Measurements from ENCODE around the gene XRCC5. TPM values are rescaled to one million over a fixed set of nuclear protein-coding genes. Genes with fewer than 3 reads are reported as not detected.

The XRCC5 gene
- polyA plus RNA-seq, 4 donors, result 308 to 423 (median 375) TPM

DNA sequence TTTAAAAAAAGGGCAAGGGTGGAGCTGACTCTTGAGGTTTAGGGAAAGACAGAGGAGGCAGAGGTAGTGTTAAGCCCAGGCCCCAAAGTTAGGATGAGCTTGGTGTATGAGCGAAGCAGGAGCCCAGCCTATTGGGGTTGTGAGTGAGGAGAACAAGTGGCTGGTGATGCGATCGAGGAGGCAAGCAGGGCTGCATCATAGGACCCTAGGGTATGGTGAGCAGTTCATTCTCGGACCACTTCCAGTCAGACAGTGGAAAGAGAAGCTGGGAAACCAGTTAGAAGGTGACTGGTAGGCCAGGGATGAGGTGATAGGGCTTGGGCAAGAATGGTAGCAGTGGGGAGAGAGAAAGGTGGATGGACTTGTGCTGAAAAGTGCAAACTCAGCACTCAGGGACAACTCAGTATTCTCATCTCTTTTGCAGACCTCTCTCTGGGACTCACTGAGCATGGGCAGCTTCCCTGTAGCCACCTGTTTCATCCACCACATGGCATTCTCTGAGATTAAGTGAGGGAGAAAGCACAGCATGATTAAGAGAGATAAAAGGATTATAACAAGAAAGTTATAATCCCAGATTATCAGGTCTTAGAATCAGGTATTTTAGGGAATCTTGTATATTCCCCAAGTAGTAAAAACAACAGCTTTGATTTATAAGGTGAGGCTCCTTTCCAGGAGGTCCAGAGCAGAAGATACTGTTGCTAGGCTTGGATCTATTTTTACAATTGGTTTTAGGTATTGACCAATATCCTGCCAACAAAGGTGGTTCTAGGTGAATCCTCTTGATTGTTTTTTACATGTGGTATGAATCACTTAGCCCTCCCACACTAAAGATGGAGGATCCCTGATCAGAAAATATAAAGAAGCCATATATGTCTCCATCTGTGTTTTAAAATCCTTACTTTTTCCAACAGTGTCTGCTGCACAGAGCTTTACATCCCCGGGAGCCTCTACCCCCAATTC lies 38.3 kb downstream of the XRCC5 start:
- no peak for DNase-seq (ENCODE audit: low read depth in 4 of 4, low spot score in 3 of 4)

- no peak for DNase-seq (ENCODE audit: low read depth in 4 of 4, low spot score in 3 of 4)
These were observed 39.8 kb downstream of the XRCC5 start for GRCh38 chr2:216148983-216149382.

DNA sequence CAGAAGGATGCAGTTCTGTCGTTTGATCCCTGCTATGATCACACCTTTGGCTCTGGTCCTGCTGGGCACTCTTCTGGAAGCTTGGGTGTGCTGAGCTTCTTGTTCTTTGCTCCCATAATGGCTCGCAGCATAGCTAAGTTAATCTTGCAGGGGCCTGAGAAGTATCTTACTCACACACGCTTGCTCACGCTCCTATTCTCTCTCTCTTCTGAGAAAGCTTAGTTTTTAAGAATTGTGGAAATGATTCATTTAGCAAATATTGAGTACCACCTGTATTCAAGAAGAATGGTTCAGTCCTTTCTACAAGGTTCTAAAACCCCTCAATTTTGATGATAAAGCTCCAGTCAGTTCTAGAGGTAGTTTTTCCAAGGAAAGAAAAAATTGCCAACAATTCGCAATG lies 40.6 kb downstream of the XRCC5 start:
- no peak for DNase-seq (ENCODE audit: low read depth in 4 of 4, low spot score in 3 of 4)

DNA sequence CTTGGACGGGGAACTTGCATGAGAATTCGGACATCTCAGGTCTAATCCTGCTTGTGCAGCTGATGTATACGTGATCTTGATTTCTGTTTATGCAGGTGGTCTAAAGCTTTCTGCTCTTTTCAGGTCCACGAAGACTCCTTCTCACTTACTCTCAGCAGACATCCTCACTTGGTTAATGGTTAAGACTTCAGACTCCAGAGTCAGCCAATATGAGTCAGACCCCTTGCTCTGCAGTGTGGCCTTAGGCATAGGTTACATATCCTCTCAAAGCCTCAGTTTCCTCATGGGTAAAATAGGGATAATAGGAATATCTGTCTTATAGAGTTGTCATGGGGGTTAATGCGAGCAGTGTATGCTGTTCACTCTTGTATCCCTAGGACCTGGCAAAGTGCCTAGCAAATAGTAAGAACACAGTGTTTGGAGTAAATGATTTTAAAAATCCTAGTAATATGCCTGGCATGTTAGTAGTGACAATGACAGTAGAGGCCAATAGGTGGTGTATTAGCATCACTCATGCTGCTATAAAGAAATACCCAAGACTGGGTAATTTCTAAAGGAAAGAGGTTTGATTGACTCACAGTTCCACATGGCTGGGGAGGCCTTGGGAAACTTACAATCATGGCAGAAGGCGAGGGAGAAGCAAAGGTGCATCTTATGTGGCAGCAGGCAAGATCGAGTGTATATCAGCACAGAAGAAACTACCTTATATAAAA lies 42.3 kb downstream of the XRCC5 start:
- no peak for DNase-seq (ENCODE audit: low read depth in 4 of 4, low spot score in 3 of 4)

- DNase-seq (ENCODE audit: low read depth in 4 of 4, low spot score in 3 of 4), result no peak
These were observed 46.8 kb downstream of the XRCC5 start for GRCh38 chr2:216155954-216156353.

- DNase-seq (ENCODE audit: low read depth in 4 of 4, low spot score in 3 of 4), result no peak
These were observed 47.7 kb downstream of the XRCC5 start for GRCh38 chr2:216156822-216157221.

GRCh38 chr2:216159144-216159543 lies 50.0 kb downstream of the XRCC5 start:
- no peak for DNase-seq (ENCODE audit: low read depth in 4 of 4, low spot score in 3 of 4)

- no peak for DNase-seq (ENCODE audit: low read depth in 4 of 4, low spot score in 3 of 4)
These were observed 50.5 kb downstream of the XRCC5 start for GRCh38 chr2:216159646-216160045.

- DNase-seq (ENCODE audit: low read depth in 4 of 4, low spot score in 3 of 4), result no peak
These were observed 51.6 kb downstream of the XRCC5 start for GRCh38 chr2:216160786-216161185.

- no peak for DNase-seq (ENCODE audit: low read depth in 4 of 4, low spot score in 3 of 4)
These were observed 52.8 kb downstream of the XRCC5 start for GRCh38 chr2:216161967-216162366.

DNA sequence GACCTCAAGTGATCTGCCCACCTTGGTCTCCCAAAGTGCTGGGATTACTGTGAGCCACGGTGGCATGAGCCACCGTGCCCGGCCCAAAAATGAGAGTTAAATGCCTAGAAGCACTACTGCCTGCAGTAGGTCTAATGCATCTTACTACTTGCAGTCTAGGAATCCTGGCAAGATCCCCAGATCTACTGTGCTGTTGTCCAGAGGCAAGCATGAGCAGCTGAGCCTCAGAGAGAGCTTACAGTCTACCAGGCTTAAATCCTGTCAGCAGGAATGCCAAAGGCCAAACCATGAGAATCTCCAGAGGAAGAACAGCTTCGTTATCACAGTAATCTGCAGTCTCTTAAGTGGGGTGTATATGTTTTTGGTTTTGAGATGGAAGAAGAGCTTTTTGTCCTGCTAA lies 54.4 kb downstream of the XRCC5 start:
- no peak for DNase-seq (ENCODE audit: low read depth in 4 of 4, low spot score in 3 of 4)

DNA sequence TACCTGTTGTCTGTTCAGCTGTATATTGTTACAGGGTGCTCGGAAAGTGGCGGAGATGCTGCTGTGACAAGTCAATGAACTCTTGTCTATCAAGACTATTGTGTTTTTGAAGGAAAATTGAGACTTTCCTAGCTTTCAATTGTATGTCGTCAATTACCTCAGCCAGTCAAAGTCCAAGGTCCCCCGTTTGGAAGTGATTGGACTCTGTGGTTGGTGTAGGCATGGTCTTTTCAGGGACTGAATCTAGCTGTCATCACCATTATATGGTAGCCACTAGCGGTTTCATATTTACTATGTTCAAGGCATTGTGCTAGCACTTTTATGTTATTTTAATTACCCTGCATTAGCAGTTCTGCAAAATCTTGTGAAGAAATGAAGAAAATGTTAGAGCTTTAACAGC lies 54.9 kb downstream of the XRCC5 start:
- DNase-seq (ENCODE audit: low read depth in 4 of 4, low spot score in 3 of 4), result no peak

- DNase-seq (ENCODE audit: low read depth in 4 of 4, low spot score in 3 of 4), result no peak
These were observed 55.4 kb downstream of the XRCC5 start for GRCh38 chr2:216164576-216164975.

DNA sequence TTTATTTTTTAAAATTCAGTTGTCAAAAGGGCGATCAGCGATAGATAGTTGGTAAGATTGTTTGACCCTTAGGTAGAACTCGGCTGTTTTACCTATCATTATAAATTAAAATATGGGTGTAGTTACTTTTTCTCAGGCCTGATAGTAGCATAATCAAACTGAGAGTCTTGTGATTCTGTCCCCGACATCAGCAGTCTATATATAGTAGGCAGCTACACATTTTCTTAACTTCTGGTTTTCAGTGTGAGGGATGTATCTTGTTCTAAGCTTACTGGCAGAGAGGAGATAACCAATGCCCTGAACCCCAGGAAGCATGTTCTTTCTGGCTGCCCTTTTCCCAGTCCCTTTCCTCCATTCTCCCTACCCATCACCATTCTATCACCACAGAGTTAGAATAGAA lies 56.6 kb downstream of the XRCC5 start:
- DNase-seq (ENCODE audit: low read depth in 4 of 4, low spot score in 3 of 4), result no peak

- no peak for DNase-seq (ENCODE audit: low read depth in 4 of 4, low spot score in 3 of 4)
These were observed 59.9 kb downstream of the XRCC5 start for GRCh38 chr2:216169087-216169486.

DNA sequence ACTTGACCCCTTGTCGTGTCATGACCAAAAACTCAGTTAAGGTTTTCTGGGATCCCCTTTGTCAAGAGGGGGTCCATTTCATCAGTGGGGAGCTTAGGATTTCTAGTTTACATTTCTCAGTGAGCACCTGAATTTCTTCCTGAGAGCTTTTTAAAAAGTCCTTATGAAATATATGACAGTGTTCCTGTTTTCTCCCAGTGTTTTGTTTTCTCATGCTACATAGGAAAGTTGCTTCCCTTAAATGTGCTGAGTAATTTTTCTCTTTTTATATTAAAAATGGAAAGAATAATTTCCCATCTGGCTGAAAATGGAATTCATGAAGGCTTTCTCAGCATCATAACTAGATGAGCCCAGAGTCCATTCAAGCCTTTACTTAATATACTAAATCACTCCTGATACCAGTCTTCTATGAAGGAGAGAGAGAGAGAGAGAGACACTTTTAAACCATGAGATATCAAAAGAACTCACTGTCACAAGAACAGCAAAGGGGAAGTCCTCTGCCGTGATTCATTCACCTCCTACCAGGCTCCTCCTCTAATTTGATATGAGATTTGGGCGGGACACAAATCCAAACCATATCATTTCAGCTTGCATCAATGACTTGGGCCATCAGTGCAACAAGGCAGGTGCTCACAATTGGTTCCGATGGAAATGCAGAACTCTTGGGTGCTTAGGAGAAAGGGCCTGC lies 61.1 kb downstream of the XRCC5 start:
- DNase-seq (ENCODE audit: low read depth in 4 of 4, low spot score in 3 of 4), result no peak

GRCh38 chr2:216171011-216171410 lies 61.9 kb downstream of the XRCC5 start:
- no peak for DNase-seq (ENCODE audit: low read depth in 4 of 4, low spot score in 3 of 4)

DNA sequence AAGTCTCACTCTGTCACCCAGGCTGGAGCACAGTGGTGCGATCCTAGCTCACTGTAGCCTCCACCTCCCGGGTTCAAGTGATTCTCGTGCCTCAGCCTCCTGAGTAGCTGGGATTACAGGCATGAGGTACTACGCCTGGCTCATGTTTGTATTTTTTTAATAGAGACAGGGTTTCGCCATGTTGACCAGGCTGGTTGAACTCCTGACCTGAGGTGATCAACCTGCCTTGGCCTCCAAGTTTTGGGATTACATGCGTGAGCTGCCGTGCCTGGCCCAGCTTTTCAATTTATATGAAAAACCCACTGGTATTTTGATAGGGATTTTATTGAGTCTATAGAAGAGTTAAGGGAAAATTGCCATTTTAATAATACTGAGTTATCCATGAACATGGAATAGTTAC lies 63.3 kb downstream of the XRCC5 start:
- no peak for DNase-seq (ENCODE audit: low read depth in 4 of 4, low spot score in 3 of 4)

GRCh38 chr2:216179015-216179414 lies 69.9 kb downstream of the XRCC5 start:
- no peak for DNase-seq (ENCODE audit: low read depth in 4 of 4, low spot score in 3 of 4)

- DNase-seq (ENCODE audit: low read depth in 4 of 4, low spot score in 3 of 4), result no peak
These were observed 72.2 kb downstream of the XRCC5 start for GRCh38 chr2:216181351-216181750.

GRCh38 chr2:216181953-216182461 lies 72.9 kb downstream of the XRCC5 start:
- DNase-seq (ENCODE audit: low read depth in 4 of 4, low spot score in 3 of 4), result no peak
